ENCODE results near the gene BRD1.
"Not testable (repeated sequence)": the region's sequence is repeated elsewhere in the genome, so short reads cannot be mapped to it uniquely, and the experiment has no call there.

BRD1 gene

DNA sequence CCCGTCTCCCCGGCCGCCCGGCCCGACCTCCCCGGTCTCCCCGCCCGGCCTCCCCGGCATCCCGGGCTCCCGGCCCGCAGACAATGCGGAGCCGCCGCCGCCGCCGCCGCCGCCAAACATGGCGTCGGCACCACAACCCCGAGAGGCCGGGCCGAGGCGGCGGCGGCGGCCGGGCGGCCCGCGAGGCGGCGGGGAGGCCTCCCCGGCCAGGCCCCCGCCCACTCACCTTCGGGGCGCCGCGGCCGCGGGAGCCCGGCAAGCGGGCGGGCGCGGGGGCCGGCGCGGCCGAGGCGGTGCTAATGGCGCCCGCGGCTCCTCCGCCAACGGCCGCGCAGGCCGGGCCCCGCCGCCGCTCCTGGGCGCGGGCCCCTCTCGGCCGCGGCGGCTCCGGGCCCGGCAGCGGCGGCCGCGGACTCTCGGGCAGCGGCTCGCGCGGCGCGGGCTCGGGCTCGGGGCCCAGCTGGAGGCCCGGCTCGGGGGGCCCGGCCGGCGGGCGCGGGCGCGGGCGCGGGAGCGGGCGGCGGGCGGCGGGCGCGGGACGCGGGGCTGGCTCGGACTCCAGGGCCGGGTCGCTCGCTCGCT lies 311 bp downstream of the BRD1 start:
- in situ Hi-C loops (cut with MboI; ENCODE audit: low sequenced_read_pairs), result no loop called here

DNA sequence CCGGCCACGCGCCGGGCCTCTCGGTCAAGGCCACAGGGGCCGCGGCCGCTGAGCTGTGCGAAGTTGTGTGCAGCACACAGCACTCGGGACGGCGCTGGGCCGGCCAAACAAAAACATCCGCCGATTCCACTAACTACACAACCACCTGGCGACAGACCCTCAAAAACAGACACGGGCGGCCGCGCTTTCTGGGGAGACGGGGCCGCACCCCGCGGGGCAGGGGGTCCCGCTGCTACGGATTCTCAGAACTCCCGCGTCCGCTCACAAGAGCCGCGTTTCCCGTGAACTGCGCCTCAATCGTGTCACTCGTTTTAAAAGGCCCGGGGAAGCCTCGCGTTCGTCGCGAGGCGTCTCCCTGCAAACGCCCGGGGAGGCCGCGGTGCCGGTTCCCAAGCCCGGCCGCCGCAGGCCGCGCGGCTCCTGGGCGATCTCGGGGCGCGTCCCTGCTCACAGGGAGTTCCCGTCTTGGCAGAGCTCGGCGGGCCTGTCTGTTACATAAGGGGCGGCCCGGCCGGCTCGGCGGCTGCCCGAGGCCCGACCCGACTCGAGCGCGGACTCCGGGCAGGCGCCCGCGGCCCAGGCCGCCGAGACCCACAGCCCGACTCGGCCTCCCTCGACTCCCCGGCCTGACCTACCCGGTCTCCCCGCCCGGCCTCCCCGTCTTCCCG lies 936 bp downstream of the BRD1 start:
- in situ Hi-C loops (cut with MboI; ENCODE audit: low sequenced_read_pairs), result no loop called here

DNA sequence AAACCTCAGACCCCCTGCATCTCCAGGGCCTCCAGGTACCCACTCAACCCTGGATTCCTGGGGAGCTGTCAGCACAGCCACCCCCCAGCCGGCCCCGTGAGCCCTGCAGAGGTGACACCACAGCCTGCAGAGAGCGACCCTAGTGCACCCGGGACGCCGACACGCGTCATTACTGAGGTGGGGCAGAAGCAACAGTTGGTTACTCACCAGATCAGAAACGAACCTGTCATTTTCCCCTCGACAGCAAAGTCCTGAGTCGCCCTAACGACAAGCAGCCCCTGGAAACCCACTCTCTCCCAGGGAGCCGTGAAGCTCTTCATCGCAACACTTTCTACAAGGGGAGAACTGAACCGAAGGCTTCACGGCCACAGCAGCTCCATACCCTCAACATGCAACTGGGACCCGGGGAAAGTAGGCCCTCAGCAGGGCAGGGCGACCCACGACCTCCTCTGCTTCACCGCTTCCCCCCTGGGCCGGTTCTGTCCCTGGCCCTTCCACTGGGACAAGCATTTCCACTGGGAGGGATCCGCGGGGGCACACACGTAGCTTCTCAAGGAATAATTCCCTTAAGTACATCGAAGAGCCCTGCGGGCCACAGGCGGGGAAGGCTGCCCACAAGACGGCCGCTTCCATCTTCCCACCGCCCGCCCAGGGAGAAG lies 1.6 kb downstream of the BRD1 start:
- in situ Hi-C loops (cut with MboI; ENCODE audit: low sequenced_read_pairs), result no loop called here

DNA sequence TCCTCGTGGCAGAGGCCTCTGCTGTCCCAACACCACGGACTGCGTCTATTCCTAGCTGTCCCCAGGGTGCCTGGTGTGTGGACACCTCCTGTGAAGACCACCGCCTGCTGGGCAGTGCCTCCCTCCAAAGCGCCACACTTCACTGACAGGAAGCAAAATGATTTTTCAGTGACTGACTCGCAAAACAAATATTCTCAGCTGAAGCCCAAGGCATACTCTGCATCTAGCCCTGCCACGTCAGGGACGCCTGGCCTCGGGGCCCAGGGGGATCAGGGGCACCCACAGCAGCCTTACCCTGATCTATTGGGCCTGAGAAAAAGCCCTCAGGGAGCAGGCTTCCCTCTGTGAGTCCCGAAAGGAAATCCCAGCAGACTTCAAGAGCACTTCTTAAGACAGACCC lies 2.2 kb downstream of the BRD1 start:
- in situ Hi-C loops (cut with MboI; ENCODE audit: low sequenced_read_pairs), result no loop called here

DNA sequence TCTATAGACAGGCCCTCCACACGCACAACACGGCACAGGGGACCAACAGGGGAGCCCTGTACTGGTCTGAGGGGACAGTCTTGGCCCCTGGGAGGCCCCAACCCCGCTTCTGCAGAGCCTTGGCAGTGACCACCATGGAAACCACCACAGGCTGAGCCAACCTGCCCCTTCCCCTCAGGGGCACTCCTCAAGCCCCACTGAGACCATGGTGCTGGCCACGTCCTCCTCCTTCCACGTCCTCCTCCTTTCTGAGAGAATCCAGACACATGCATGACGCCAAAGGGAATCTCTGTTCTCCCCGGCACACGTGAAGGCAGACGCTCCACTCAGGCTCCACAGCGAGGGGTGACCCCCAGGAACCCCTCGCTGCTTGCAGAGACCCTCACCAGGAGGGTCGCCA lies 2.7 kb downstream of the BRD1 start:
- in situ Hi-C loops (cut with MboI; ENCODE audit: low sequenced_read_pairs), result no loop called here

DNA sequence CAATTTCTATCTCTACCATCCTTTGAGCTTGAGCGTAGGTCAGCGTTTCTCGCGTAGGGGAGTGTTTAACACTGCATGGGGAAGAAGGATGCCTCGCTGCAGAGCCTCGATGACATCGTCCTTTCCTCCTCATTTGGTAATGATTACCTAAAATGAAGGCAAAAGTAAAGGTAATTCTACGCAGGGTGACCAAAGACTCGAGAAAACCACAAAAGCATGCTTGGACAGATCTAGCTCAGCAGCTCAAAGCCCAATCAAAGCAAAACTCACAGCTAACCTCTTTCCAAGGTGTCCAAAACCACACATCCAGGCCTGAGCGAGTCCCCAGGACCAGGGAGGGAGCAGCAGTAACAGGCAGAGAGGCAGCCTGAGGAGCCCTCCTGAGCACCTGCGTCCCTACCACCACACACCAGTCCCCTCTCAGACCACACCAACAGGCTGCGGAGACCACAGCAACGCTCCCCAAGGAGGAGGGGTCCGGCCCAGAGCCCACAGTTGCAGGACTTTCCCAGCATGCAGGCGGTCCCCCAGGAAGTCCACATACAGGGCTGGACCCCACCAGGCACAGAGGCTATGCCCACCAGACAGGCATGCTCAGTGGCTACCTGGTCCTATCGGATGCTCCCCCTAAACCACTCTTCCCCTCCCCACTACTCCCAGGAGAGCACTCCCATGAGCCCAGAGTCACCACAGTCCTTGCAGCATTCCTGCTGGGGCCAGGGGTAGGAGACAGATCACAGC lies 3.3 kb downstream of the BRD1 start:
- in situ Hi-C loops (cut with MboI; ENCODE audit: low sequenced_read_pairs), result no loop called here

DNA sequence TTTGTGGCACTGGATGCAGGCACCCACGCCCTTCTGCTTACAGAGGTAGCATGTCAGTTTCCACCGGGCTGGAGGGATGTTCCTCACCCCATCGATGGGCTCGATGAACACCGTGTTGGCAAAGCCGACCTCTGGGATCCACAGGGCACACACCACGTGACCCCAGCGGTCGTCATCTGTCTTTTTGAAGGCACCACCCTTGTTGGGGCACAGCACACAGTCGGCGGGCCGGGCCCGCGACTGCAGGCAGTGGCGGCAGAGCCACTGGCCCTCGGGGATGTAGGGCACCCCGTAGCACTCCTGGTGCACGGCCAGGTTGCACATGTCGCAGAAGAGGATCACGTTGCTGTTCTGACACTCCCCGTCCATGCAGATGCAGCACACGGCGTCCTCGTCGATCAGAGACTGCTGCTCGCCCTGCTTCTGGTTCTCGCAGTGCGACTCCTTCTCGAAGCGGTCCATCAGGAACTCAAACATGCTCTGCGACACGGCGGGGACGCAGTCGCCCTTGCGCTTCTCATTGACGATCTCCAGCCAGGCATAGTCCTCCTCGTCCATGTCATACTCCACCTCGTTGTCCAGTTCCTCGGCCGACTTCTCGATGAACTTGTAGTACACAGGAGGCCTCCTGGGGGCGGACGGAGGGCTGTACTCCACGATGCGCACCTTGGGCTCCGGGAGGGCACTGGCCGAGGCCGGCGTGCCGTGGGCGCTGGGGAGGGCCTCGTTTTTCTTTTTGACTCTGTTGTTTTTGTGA lies 4.2 kb downstream of the BRD1 start:
- in situ Hi-C loops (cut with MboI; ENCODE audit: low sequenced_read_pairs), result no loop called here

DNA sequence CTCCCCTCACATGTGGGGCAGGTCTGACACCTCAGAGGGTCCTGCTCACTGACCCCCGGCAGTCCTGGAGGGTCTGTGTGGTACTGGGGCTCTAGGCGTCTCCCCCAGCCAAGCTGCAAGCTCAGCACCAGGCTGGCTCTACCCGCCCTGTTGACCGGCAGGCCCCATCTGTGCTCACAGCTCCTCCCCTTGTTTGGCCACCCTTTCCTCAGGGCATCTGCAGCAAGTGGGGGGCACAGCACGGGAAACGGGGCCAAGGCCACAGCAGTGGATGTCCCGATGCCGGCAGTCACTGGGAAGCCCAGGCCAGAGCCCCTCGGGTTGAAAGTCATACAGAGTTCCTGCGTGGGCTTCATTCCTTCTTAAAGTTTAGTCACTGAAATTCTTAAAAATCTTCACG lies 5.9 kb downstream of the BRD1 start:
- in situ Hi-C loops (cut with MboI; ENCODE audit: low sequenced_read_pairs), result not testable (repeated sequence)

DNA sequence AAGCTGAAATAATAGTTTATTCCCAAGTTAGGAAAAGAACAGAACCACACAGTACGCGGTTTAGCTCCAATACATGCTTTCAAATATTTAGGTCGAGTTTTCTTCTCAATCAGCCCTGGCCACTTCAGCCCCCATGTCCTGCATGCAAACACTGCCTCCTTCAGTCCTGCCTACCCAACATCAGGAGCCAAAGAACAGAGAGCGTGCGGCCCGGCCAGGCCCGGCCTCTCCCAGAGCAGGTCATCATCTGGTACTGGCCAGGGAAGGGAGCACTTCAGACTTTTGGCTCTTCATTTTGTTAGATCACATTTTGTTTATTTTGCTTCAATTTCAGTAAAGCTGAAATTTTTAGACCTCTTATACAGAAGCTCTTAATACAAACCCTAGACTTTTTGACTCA lies 6.7 kb downstream of the BRD1 start:
- in situ Hi-C loops (cut with MboI; ENCODE audit: low sequenced_read_pairs), result no loop called here

DNA sequence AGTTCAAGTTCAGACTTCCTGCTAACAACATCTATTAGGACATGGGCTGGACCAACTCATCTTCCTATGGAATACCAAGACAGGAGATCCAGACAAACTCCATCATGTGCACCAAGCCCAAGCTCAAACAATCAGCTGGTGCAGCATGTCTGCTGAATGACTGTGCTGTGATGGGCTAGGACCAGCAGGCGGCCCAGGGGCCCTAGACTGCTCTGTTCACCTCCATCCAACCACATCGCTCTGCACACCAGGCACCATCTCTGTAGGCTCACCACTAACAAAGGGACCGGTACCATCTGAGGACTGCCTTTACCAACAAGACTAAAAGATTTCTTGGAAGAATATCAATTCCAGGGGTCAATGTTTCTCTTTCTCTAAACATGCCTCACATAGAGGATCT lies 10.3 kb downstream of the BRD1 start:
- in situ Hi-C loops (cut with MboI; ENCODE audit: low sequenced_read_pairs), result no loop called here

DNA sequence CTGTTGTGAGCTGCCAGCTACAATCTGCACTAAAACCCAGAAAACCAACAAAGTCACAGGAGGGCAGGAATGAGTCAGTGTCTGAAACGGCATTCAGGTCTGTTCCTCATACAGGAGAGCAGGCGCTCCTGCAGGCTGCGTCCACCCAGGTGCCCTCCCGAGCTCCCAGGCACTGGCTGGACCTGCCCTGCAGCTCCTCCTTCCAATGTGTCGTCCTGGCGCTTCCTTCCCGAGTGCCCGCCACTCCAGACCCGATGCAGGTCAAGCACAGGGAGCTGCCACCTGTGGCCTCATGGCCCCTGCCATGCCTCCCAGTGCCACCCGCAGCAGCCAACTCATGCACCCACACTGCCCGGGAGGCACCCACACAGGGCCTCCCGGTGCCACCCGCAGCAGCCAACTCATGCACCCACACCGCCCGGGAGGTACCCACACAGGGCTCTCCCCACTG lies 12.0 kb downstream of the BRD1 start:
- in situ Hi-C loops (cut with MboI; ENCODE audit: low sequenced_read_pairs), result no loop called here

DNA sequence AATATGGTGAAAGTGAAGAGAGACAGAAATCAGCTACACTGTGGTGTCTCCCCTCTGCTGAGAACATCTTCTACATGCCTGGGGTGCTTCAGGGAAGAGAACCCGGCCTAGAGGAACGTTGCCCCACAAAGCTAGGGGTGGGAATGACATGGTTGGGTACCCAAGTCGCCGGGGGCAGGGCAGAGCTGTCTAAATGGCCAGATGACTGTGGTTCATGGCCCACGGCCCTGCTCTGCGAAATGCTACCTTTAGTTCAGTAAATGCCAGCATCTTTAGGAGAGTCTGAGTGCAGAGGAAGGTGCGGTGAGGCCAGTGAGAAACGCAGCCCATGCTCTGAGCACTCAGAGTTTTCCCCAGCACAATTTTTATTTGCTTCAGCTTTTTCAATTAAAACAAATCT lies 12.8 kb downstream of the BRD1 start:
- in situ Hi-C loops (cut with MboI; ENCODE audit: low sequenced_read_pairs), result no loop called here

DNA sequence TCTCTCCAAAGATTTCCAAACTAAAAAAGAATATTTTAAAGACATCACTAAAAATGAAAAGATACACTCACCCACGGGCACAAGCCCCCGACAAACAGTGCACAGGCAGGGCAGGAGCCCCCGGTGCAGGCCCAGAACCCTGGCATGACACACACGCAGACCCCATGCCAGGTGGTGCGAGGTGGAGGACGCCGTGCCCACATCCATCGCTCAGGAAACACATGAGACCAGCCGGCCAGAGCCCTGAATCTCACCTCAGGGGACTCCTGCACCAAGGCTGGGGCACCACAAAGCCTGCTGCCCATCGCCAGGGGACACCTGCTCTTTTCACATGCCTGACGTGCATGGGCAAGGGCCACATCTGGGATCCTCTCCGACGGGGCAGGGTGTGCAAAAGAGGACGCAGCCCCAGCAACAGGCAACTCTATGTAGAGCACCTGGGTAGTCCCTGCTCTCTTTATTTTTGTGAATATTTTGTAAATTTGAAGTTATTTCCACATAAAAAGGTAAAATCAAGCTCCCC lies 13.4 kb downstream of the BRD1 start:
- in situ Hi-C loops (cut with MboI; ENCODE audit: low sequenced_read_pairs), result no loop called here

DNA sequence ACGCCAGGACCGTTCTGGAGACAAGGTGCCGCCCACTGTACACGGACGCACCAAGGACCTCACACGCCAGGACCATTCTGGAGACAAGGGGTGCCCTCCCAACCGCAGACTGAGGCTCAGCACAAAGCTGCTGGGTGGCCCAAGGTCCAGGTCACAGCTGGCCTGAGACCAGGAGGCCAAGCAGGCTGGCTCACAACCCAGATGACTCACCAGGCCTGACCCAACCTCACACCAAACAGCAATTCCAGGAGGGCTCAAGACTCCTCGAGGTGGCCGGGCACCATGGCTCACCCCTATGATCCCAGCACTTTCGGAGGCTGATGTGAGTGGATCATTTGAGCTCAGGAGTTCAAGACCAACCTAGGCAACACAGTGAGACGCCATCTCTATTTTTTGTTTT lies 14.8 kb downstream of the BRD1 start:
- in situ Hi-C loops (cut with MboI; ENCODE audit: low sequenced_read_pairs), result no loop called here

DNA sequence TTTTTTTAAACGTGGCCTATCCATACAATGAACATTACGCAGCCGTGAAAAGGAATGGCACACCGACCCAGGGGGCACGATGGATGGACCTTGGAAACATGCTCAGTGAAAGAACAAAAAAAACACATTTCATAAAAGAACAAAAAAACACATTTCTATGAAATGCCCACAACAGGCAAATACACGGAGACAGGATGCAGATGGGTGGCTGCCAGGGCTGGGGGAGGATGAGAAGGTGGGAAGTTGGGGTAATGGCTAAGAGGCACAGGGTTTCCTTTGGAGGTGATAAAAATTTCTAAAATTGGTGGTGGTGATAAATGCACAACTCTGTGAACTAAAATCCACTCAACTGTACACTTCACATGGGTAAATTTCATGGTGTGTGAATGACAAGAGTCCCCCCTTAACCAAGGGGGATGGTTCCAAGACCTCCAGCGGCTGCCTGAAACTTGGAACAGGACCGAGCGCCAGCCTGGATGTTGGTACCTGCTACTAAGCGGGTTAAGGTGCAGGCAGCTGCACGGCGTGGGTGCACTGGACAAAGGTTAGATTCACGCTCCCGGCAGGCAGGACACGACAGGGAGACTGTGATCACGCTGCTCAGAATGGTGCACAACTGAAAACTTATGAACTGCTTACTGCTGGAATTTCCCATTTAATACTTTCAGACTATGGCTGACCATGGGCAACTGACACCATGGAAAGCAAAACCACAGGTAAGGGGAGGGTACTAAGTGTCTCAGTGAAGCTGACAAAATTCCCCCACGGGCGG lies 16.5 kb downstream of the BRD1 start:
- in situ Hi-C loops (cut with MboI; ENCODE audit: low sequenced_read_pairs), result no loop called here

DNA sequence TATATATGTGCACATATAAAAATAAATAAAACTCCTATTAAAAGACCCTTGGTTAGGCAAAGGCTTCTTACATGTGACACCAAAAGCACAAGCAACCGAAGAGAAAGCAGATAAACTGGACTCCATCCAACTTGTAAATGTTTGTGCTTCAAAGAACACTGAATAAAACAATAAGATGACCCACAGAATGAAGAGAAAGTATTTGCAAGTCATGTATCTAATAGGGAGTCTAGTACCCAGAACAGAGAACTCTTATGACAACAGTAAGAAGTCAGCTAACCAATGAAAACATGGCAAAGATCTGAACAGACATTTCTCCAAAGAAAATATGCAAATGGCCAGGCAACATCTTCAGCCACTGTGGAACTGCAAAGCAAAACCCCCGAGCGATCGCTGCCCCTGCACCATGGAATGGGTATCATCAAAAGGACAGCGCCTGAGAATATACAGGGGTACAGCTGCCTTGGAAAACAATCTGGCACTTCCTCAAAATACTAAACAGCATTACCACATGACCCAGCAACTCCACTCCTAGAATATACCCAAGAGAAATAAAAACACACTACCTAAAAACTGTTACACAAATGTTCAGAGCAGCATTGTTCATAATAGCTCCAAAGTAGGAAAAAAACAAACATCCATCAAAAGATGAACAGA lies 17.2 kb downstream of the BRD1 start:
- in situ Hi-C loops (cut with MboI; ENCODE audit: low sequenced_read_pairs), result no loop called here

DNA sequence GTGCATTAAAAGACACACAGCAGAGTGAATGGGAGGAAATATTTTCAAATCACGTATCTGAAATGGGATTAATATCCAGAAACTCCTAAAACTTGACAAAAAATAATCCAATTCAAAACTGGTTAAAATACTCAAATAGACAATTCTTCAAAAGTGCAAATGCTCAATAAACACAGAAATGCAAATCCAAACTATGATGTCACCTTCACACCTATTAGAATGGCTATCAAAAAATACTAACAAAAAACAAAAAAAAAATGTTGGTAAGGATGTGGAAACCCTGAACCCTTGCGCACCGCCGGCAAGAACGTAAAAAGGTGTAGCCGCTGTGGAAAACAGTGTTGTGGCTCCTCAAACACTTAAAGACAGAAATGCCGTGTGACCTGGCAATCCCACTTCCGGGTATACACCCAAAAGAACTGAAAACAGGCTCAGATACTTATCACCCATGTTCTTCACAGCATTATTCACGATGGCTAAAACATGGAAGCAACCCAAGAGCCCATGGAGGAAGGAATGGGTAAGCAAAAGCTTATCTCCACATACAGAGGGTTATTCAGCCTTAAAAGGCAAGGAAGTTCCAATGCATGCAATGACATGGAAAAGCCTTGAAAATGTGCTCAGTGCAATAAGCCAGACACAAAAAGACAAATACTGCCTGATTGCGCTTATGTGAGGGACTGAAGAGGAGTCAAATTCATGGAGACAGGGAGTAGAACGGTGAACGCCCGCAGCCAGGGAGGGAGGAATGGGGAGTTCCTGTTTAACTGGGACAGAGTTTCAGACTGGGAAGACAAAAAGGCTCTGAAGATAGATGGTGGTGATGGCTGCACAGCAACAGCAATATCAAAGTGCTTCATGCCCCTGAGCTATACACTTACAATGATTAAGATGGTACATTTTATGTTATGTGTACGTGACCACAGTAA lies 19.6 kb downstream of the BRD1 start:
- in situ Hi-C loops (cut with MboI; ENCODE audit: low sequenced_read_pairs), result no loop called here

DNA sequence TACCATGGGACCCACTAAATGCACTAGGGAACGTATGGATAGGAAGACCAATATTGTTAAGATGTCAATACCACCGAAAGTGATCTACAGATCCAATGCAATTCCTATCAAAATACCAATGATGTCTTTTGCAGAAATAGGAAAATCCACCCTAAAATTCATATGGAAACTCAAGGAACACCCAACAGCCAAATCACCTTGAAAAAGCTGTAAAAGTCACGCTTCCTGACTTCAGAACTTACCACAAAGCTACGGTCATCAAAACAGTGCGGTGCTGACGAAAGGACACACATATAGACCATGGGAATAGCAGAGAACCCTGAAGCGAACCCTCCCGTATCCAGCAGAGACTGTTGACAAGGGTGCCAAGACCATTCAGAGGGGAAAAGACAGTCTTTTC lies 20.5 kb downstream of the BRD1 start:
- in situ Hi-C loops (cut with MboI; ENCODE audit: low sequenced_read_pairs), result no loop called here
